HepG2 (cell line): ENCODE measurements around the gene SAC3D1. TPM values are rescaled to one million over a fixed set of nuclear protein-coding genes. Genes with fewer than 3 reads are reported as not detected.

Source experiments
- ATAC-seq: fragments of 200-7000 bp; cut with Tn5 transposase; 3 replicates; pipeline ENCODE4 v1.9.1; 2020; ENCODE audit warnings: mild to moderate bottlenecking, moderate library complexity
- BruUV-seq: library from RNA; stranded (reverse); fragments of 400-500 nt; replicated peaks from 2 replicates; lab custom pipeline; 2021; lab: Mats Ljungman, UMichigan
- CTCF ChIA-PET: fragments of 300-600 bp; formaldehyde crosslinking; extraction: SDS; loops from one replicate; lab custom pipeline; 2021; ENCODE audit warnings: low total read pairs, inconsistent platforms, low intra/inter-chr PET ratio; lab: Yijun Ruan, JAX
- POLR2A ChIA-PET: fragments of 350-600 bp; sonication (Branson Sonifier 250); formaldehyde crosslinking; loops from one replicate; lab custom pipeline; 2020; ENCODE audit warnings: antibody characterized with exemption, inconsistent platforms; lab: Yijun Ruan, JAX
- DNase-seq: peaks from one replicate; pipeline ENCODE4 v3.0.0-alpha.2; 2015; ENCODE audit warnings: low spot score
- FAIRE-seq: peaks from 3 replicates; lab custom pipeline; 2011; peaks lifted over from hg19 to GRCh38; lab: Jason Lieb, UNC
- H2AFZ ChIP-seq: one replicate; pipeline ENCODE4 v1.6.1; 2011; ENCODE audit warnings: low read length, inconsistent platforms
- H3K27ac ChIP-seq: fragments of 300-600 bp; 3 replicates; pipeline ENCODE4 v1.8.0; 2011; ENCODE audit warnings: mixed run types, mild to moderate bottlenecking, mixed read lengths, low read length, inconsistent platforms; ENCODE audit not compliant: insufficient read depth; ENCODE audit errors: extremely low read length
- H3K27me3 ChIP-seq, 2 experiments: fragments of 200-600 bp in 1 of 2; 2 replicates in 1 of 2; 3 replicates in 1 of 2; pipeline versions ENCODE4 v1.6.0 to v1.8.0; 2011; ENCODE audit warnings: low read length in 2 of 2, mild to moderate bottlenecking in 2 of 2, moderate library complexity in 2 of 2, inconsistent platforms in 1 of 2; ENCODE audit not compliant: insufficient read depth in 2 of 2, control insufficient read depth in 1 of 2
- H3K36me3 ChIP-seq, 2 experiments: fragments of 200-600 bp in 1 of 2; replicated peaks in 1 of 2; 2 replicates in 1 of 2; 3 replicates in 1 of 2; pipeline versions ENCODE4 v1.5.1 to v1.8.0; 2011; ENCODE audit warnings: low read length in 2 of 2, inconsistent platforms in 1 of 2; ENCODE audit not compliant: insufficient read depth in 2 of 2, control insufficient read depth in 1 of 2
- H3K4me1 ChIP-seq: 2 replicates; pipeline ENCODE4 v1.5.1; 2012; ENCODE audit warnings: low read length, inconsistent platforms; ENCODE audit not compliant: insufficient read depth
- H3K4me2 ChIP-seq: 2 replicates; pipeline ENCODE4 v1.6.0; 2011; ENCODE audit warnings: low read depth, low read length, inconsistent platforms
- H3K4me3 ChIP-seq, 3 experiments: fragments of 200-600 bp in 1 of 3; sonication (generic), shearing (Covaris generic) in 1 of 3; replicated peaks in 1 of 3; 2 replicates each; pipeline ENCODE4 v1.5.1; 2011 to 2016; ENCODE audit warnings: low read length in 3 of 3, inconsistent platforms in 2 of 3, low read depth in 2 of 3, mild to moderate bottlenecking in 2 of 3, control low read depth in 1 of 3, mixed read lengths in 1 of 3; ENCODE audit not compliant: insufficient read depth in 1 of 3
- H3K79me2 ChIP-seq: one replicate; pipeline ENCODE4 v1.6.1; 2011; ENCODE audit warnings: low read length, inconsistent platforms; ENCODE audit not compliant: insufficient read depth
- H3K9ac ChIP-seq: 2 replicates; pipeline ENCODE4 v1.6.0; 2011; ENCODE audit warnings: mild to moderate bottlenecking, low read depth, low read length, inconsistent platforms; ENCODE audit not compliant: insufficient read depth
- H3K9me3 ChIP-seq: 2 replicates; pipeline ENCODE4 v1.5.1; 2012; ENCODE audit warnings: mild to moderate bottlenecking, low read length
- H4K20me1 ChIP-seq: 2 replicates; pipeline ENCODE4 v1.6.0; 2011; ENCODE audit warnings: inconsistent platforms, mild to moderate bottlenecking, low read length, moderate library complexity; ENCODE audit not compliant: insufficient read depth
- ATF6 ChIP-seq: sonication (generic); formaldehyde crosslinking; conservative IDR thresholded peaks from 2 replicates; pipeline ENCODE4 v1.4.0; 2020; ENCODE audit warnings: missing genetic modification reagents
- CEBPZ ChIP-seq: IDR thresholded peaks from 2 replicates; pipeline ENCODE4 v1.6.1; 2012; ENCODE audit warnings: low read length, improper control_type of control experiment
- ELF3 ChIP-seq: IDR thresholded peaks from 2 replicates; pipeline ENCODE4 v1.6.1; 2016; ENCODE audit warnings: missing genetic modification reagents, missing compliant biosample characterization
- EP300 ChIP-seq, 3 experiments: sonication (generic) in 1 of 3; formaldehyde crosslinking in 1 of 3; IDR thresholded peaks; 2 replicates each; pipeline versions ENCODE4 v1.5.1 to v1.6.1; 2011 to 2020; ENCODE audit warnings: low read depth in 2 of 3, low read length in 2 of 3, borderline replicate concordance in 1 of 3, improper control_type of control experiment in 1 of 3, mild to moderate bottlenecking in 1 of 3, missing genetic modification reagents in 1 of 3, moderate library complexity in 1 of 3
- ETV6 ChIP-seq: sonication (generic); formaldehyde crosslinking; conservative IDR thresholded peaks from 2 replicates; pipeline ENCODE4 v1.4.0; 2020; ENCODE audit warnings: missing genetic modification reagents
- JUN ChIP-seq: sonication (generic); formaldehyde crosslinking; IDR thresholded peaks from 2 replicates; pipeline ENCODE4 v1.4.0; 2020; ENCODE audit warnings: mild to moderate bottlenecking, missing genetic modification reagents
- MED1 ChIP-seq: sonication (generic); formaldehyde crosslinking; IDR thresholded peaks from 2 replicates; pipeline ENCODE4 v1.4.0; 2020; ENCODE audit warnings: missing genetic modification reagents
- RNF2 ChIP-seq: fragments of 450-650 bp; conservative IDR thresholded peaks from 2 replicates; pipeline ENCODE4 v1.6.1; 2016; ENCODE audit warnings: low read depth
- SMARCE1 ChIP-seq: fragments of 450-650 bp; IDR thresholded peaks from 2 replicates; pipeline ENCODE4 v1.6.1; 2017; ENCODE audit warnings: borderline replicate concordance
- TEAD3 ChIP-seq: optimal IDR thresholded peaks from 2 replicates; pipeline ENCODE3; 2016; ENCODE audit warnings: borderline replicate concordance
- YY1 ChIP-seq: IDR thresholded peaks from 2 replicates; pipeline ENCODE4 v1.6.1; 2011; ENCODE audit warnings: low read length, low read depth, moderate library complexity, mild to moderate bottlenecking; ENCODE audit not compliant: insufficient read depth, insufficient replicate concordance
- ZNF10 ChIP-seq: sonication (generic); formaldehyde crosslinking; IDR thresholded peaks from 2 replicates; pipeline ENCODE4 v1.4.0; 2020; ENCODE audit warnings: mild to moderate bottlenecking, low read depth, missing genetic modification reagents, borderline replicate concordance
- ZNF317 ChIP-seq: sonication (generic); formaldehyde crosslinking; IDR thresholded peaks from 2 replicates; pipeline ENCODE4 v1.5.0; 2020; ENCODE audit warnings: mild to moderate bottlenecking, missing genetic modification reagents
- ZNF362 ChIP-seq: sonication (generic); formaldehyde crosslinking; IDR thresholded peaks from 2 replicates; pipeline ENCODE4 v1.4.0; 2020; ENCODE audit warnings: missing genetic modification reagents, mild to moderate bottlenecking, borderline replicate concordance
- ZNF431 ChIP-seq: sonication (generic); formaldehyde crosslinking; IDR thresholded peaks from 2 replicates; pipeline ENCODE4 v1.9.0; 2022; ENCODE audit warnings: missing genetic modification reagents, low read depth, mild to moderate bottlenecking, borderline replicate concordance
- ZNF556 ChIP-seq: sonication (generic); formaldehyde crosslinking; IDR thresholded peaks from 2 replicates; pipeline ENCODE4 v1.4.0; 2020; ENCODE audit warnings: mild to moderate bottlenecking, missing genetic modification reagents, borderline replicate concordance
- ZNF598 ChIP-seq: sonication (generic); formaldehyde crosslinking; IDR thresholded peaks from 2 replicates; pipeline ENCODE4 v1.5.1; 2020; ENCODE audit warnings: mild to moderate bottlenecking, missing genetic modification reagents, borderline replicate concordance
- ZSCAN9 ChIP-seq: IDR thresholded peaks from 2 replicates; pipeline ENCODE4 v1.6.1; 2016; ENCODE audit warnings: borderline replicate concordance
- WGBS: methylation state at CpG from one replicate; pipeline ENCODE4 v1.1.6; 2017; ENCODE audit warnings: low lambda C conversion rate; 5-methylcytosine and 5-hydroxymethylcytosine counted together
- in situ Hi-C: cut with HindIII; loops from 2 replicates; pipeline ENCODE4 v1.10.0; 2017; ENCODE audit warnings: low pct_unique_long_range_greater_than_20kb; ENCODE audit not compliant: extremely low pct_ligation_motif_present
- intact Hi-C: fragments of 100-400 bp; cut with micrococcal nuclease; formaldehyde crosslinking; loops from one replicate; pipeline ENCODE4 v1.10.0; 2022; ENCODE audit not compliant: unreplicated experiment
- polyA plus RNA-seq, 8 experiments: library from polyadenylated mRNA; depleted of rRNA in 3 of 8; stranded (reverse) in 7 of 8; unstranded in 1 of 8; fragments of >200 nt; fragmentation: Illumina TruSeq in 4 of 8; extraction: Trizol in 4 of 8; gene quantifications; 2 replicates each; pipeline versions ENCODE4 v1.2.1 to v1.2.3, GENCODE V29; 2011 to 2016; ENCODE audit warnings: low read depth in 4 of 8, missing spikeins in 1 of 8, mixed read lengths in 1 of 8; ENCODE audit not compliant: insufficient read depth in 1 of 8
- total RNA-seq, 5 experiments: library from RNA; depleted of rRNA; stranded (reverse); fragments of >200 nt; fragmentation: Illumina TruSeq; extraction: Trizol; gene quantifications; 2 replicates each; pipeline ENCODE4 v1.2.3, GENCODE V29; 2016; ENCODE audit warnings: low read depth in 1 of 5

The SAC3D1 gene
- total and polyA plus RNA-seq, 2 of the 13 experiments (the other 11 are each of a cell fraction or from before 2014, with no cell fraction given): 7.4 to 36.3 TPM

GRCh38 chr11:64998141-64998540 is 42.9 kb upstream of the SAC3D1 start:
- peak; percentile 59 for DNase-seq
- in situ Hi-C loops: no loop called here
- ATAC-seq: peak; percentile 28
- FAIRE-seq: peak; percentile 85
- H3K79me2 ChIP-seq: no peaks in the 10 kb centered on the region
- ChIA-PET POLR2A (interaction anchor here (0.8 to 4.0 kb wide), 22 partner anchors 8 to 219 kb away, joined by 3 to 42 read pairs (median 4); partner anchors contain the start of genes ARL2, CDC42BPG, GPHA2 and MEN1), CTCF (no interaction called here)
- peak overlapping the region; percentile 53 for H3K27ac ChIP-seq
- H3K4me3 ChIP-seq: peak overlapping the region; percentile 59 to 73 (median 61)
- no peaks in the 10 kb centered on the region; a peak in 1 of 5 replicates for H3K27me3 ChIP-seq
- H4K20me1 ChIP-seq: no peaks in the 10 kb centered on the region
- H3K4me2 ChIP-seq: peak overlapping the region; percentile 99
- BruUV-seq: no TSS peak
- intact Hi-C loops: loop anchor here (5.0 kb wide), 1 partner anchor 151 kb away; no protein-coding TSS in a partner anchor
- H3K9ac ChIP-seq: peak overlapping the region; percentile 58
- 0% methylated on average over 1 of the region's 1 CpG for WGBS
- no peaks in the 10 kb centered on the region for H3K9me3 ChIP-seq
- peaks cover 70% of the 10 kb centered on the region for H3K4me1 ChIP-seq
- no peaks in the 10 kb centered on the region; a peak in 1 of 5 replicates for H3K36me3 ChIP-seq
- H2AFZ ChIP-seq: no peak overlapping the region
- TF ChIP-seq JUN (CRISPR knock-in tag) (no peak; the same call in 1 of the 2 replicates), ELF3 (CRISPR knock-in tag) (0 out of 2 replicates have a peak, but pooled peaks have one; percentile 26), ATF6 (CRISPR knock-in tag) (no peak), ZNF317 (CRISPR knock-in tag) (0 out of 2 replicates have a peak, but pooled peaks have one; percentile 5), ZNF598 (CRISPR knock-in tag) (no peak), ZNF10 (CRISPR knock-in tag) (no peak), YY1 (peak; percentile 31), ETV6 (no peak), ZNF431 (CRISPR knock-in tag) (no peak), CEBPZ (no peak), MED1 (CRISPR knock-in tag) (peak; percentile 32; the same call in 1 of the 2 replicates), EP300 (IDR thresholded peaks at IDR 0.05; ENCODE audit: low read depth in 2 of 2, low read length in 2 of 2) (peak in 1 of 2 experiments; percentile 25; a peak in 1 of 4 replicates), EP300 (CRISPR knock-in tag; IDR thresholded peaks at IDR 0.05; ENCODE audit: borderline replicate concordance) (no peak), SMARCE1 (no peak), ZNF362 (CRISPR knock-in tag) (no peak), ZNF556 (0 out of 2 replicates have a peak, but pooled peaks have one; percentile 25), TEAD3 (CRISPR knock-in tag) (peak; percentile 59), ZSCAN9 (0 out of 2 replicates have a peak, but pooled peaks have one; percentile 37), RNF2 (no peak)
